Calu3 (cell line): ENCODE data around the gene ALPG. TPM values are rescaled to one million over a fixed set of nuclear protein-coding genes. Genes with fewer than 3 reads are reported as not detected.
"Not testable (repeated sequence)": the region's sequence is repeated elsewhere in the genome, so short reads cannot be mapped to it uniquely, and the experiment has no call there.

Experiments used
- BruUV-seq: library from RNA; stranded (reverse); fragments of 400-500 nt; replicated peaks from 2 replicates; lab custom pipeline; 2021; lab: Mats Ljungman, UMichigan
- CTCF ChIA-PET: fragments of 300-600 bp; sonication (Branson Sonifier 250); formaldehyde crosslinking; loops from one replicate; lab custom pipeline; 2022; ENCODE audit warnings: antibody characterized with exemption; lab: Charles Lee
- DNase-seq: peaks from one replicate; pipeline ENCODE4 v3.0.0; 2022
- H3K27ac Mint-ChIP-seq: one replicate; pipeline ENCODE4 v1.8.0; 2022; ENCODE audit warnings: mixed read lengths; ENCODE audit not compliant: unreplicated experiment
- H3K27me3 Mint-ChIP-seq: one replicate; pipeline ENCODE4 v1.8.0; 2022; ENCODE audit warnings: mixed read lengths; ENCODE audit not compliant: unreplicated experiment
- H3K36me3 Mint-ChIP-seq: one replicate; pipeline ENCODE4 v1.8.0; 2022; ENCODE audit warnings: mild to moderate bottlenecking, moderate library complexity, mixed read lengths; ENCODE audit not compliant: insufficient read depth, unreplicated experiment
- H3K4me1 Mint-ChIP-seq: one replicate; pipeline ENCODE4 v1.8.0; 2022; ENCODE audit warnings: mild to moderate bottlenecking, low read depth, mixed read lengths; ENCODE audit not compliant: unreplicated experiment
- H3K4me3 Mint-ChIP-seq: one replicate; pipeline ENCODE4 v1.8.0; 2022; ENCODE audit warnings: mild to moderate bottlenecking, low read depth, moderate library complexity, mixed read lengths; ENCODE audit not compliant: unreplicated experiment
- H3K9me3 Mint-ChIP-seq: one replicate; pipeline ENCODE4 v1.8.0; 2022; ENCODE audit warnings: low read depth, mixed read lengths; ENCODE audit not compliant: unreplicated experiment
- intact Hi-C: fragments of 100-400 bp; cut with micrococcal nuclease; formaldehyde crosslinking; loops from one replicate; pipeline ENCODE4 v1.10.0; 2022; ENCODE audit not compliant: unreplicated experiment
- total RNA-seq: library from RNA; stranded (reverse); gene quantifications from 2 replicates; pipeline ENCODE4 v1.2.3, GENCODE V29; 2022
- TF ChIP-seq, protein P1 (sequence below): fragments of 200-600 bp; IDR thresholded peaks from one replicate; pipeline ENCODE4 v1.8.0; 2022; ENCODE audit warnings: antibody characterized with exemption; ENCODE audit not compliant: unreplicated experiment

The ALPG gene
- total RNA-seq, 1 experiment from 2014 or later = not detected

GRCh38 chr2:232376713-232377112 is 29.9 kb upstream of the ALPG start:
- Mint-ChIP-seq H3K27me3 (no peaks in the 10 kb centered on the region), H3K36me3 (no peaks in the 10 kb centered on the region), H3K9me3 (no peaks in the 10 kb centered on the region), H3K4me3 (no peak overlapping the region), H3K27ac (no peak overlapping the region), H3K4me1 (no peaks in the 10 kb centered on the region)
- CTCF ChIA-PET = no interaction called here
- no TSS peak for BruUV-seq
- no peak for DNase-seq
- TF ChIP-seq, protein P1, sequence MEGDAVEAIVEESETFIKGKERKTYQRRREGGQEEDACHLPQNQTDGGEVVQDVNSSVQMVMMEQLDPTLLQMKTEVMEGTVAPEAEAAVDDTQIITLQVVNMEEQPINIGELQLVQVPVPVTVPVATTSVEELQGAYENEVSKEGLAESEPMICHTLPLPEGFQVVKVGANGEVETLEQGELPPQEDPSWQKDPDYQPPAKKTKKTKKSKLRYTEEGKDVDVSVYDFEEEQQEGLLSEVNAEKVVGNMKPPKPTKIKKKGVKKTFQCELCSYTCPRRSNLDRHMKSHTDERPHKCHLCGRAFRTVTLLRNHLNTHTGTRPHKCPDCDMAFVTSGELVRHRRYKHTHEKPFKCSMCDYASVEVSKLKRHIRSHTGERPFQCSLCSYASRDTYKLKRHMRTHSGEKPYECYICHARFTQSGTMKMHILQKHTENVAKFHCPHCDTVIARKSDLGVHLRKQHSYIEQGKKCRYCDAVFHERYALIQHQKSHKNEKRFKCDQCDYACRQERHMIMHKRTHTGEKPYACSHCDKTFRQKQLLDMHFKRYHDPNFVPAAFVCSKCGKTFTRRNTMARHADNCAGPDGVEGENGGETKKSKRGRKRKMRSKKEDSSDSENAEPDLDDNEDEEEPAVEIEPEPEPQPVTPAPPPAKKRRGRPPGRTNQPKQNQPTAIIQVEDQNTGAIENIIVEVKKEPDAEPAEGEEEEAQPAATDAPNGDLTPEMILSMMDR = no peak
- intact Hi-C loops = no loop called here

- no peak overlapping the region for H3K4me3 Mint-ChIP-seq
- no peak overlapping the region for H3K27ac Mint-ChIP-seq
- H3K9me3 Mint-ChIP-seq = no peaks in the 10 kb centered on the region
- no peak for DNase-seq
- no TSS peak for BruUV-seq
- H3K4me1 Mint-ChIP-seq = no peaks in the 10 kb centered on the region
- H3K27me3 Mint-ChIP-seq = no peaks in the 10 kb centered on the region
- CTCF ChIA-PET = no interaction called here
- TF ChIP-seq, protein P1 = no peak
- intact Hi-C loops = no loop called here
- no peaks in the 10 kb centered on the region for H3K36me3 Mint-ChIP-seq
These were observed 29.3 kb upstream of the ALPG start for GRCh38 chr2:232377319-232377718.

GRCh38 chr2:232377841-232378734 is 28.6 kb upstream of the ALPG start:
- CTCF ChIA-PET = no interaction called here
- Mint-ChIP-seq H3K36me3 (no peaks in the 10 kb centered on the region), H3K4me3 (no peak overlapping the region), H3K9me3 (no peaks in the 10 kb centered on the region), H3K4me1 (no peaks in the 10 kb centered on the region), H3K27ac (no peak overlapping the region), H3K27me3 (no peaks in the 10 kb centered on the region)
- intact Hi-C loops = no loop called here
- TF ChIP-seq, protein P1 = no peak
- DNase-seq = peak; percentile 58
- no TSS peak for BruUV-seq

DNA sequence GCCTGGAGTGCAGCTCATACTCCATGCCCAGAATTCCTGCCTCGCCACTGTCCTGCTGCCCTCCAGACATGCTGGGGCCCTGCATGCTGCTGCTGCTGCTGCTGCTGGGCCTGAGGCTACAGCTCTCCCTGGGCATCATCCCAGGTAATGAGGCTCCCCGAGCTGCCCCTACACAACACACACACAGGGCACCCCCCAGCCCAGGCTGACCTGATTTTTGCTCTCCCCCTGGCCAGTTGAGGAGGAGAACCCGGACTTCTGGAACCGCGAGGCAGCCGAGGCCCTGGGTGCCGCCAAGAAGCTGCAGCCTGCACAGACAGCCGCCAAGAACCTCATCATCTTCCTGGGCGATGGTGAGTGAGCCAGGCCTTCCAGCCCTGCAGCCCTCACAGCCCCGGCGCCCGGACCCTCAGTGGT is 27.9 kb upstream of the ALPG start, which contains the start of gene ALPP:
Gene ALPP, plus strand, starts transcription at position 17 of the 417 bp plus-strand sequence. Its CDS starts 52 bp downstream, at position 69.
- H3K4me3 Mint-ChIP-seq, intact Hi-C loops, BruUV-seq, H3K9me3 Mint-ChIP-seq, H3K27ac Mint-ChIP-seq, DNase-seq, CTCF ChIA-PET, H3K27me3 Mint-ChIP-seq, H3K4me1 Mint-ChIP-seq, H3K36me3 Mint-ChIP-seq: not testable (repeated sequence)

DNA sequence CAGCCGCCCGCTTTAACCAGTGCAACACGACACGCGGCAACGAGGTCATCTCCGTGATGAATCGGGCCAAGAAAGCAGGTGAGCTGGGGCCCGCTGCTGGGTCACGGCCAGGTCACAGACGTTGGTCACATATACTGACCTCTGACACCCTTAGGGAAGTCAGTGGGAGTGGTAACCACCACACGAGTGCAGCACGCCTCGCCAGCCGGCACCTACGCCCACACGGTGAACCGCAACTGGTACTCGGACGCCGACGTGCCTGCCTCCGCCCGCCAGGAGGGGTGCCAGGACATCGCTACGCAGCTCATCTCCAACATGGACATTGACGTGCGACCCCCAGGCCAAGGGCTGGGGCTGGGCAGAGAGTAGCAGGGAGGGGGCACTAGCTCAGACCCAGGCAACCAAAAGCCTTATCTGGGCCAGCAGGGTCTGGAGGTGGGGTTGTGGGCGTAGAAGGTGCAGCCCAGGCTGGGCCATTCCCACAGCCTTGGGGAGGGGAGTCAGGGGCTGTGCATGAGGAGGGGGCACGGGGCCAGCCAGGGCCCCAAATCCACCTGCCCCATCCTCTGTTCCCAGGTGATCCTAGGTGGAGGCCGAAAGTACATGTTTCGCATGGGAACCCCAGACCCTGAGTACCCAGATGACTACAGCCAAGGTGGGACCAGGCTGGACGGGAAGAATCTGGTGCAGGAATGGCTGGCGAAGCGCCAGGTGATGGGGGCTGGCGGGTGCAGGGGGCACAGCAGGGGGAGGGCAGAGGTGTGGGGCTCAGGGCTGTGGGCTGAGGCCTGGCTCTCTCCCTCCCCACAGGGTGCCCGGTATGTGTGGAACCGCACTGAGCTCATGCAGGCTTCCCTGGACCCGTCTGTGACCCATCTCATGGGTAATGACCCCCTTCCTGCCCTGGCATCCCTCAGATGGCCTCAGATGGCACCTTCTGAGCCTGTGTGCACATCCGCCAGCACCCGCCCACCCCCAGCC is 26.7 kb upstream of the ALPG start:
- H3K36me3 Mint-ChIP-seq, H3K9me3 Mint-ChIP-seq, H3K4me3 Mint-ChIP-seq, intact Hi-C loops, H3K27ac Mint-ChIP-seq, H3K4me1 Mint-ChIP-seq, BruUV-seq, DNase-seq, CTCF ChIA-PET: not testable (repeated sequence)
- H3K27me3 Mint-ChIP-seq = peaks cover 10% of the 10 kb centered on the region

- H3K9me3 Mint-ChIP-seq, intact Hi-C loops, H3K27ac Mint-ChIP-seq, CTCF ChIA-PET, BruUV-seq, H3K36me3 Mint-ChIP-seq, DNase-seq, H3K4me3 Mint-ChIP-seq: not testable (repeated sequence)
- Mint-ChIP-seq H3K4me1 (peaks cover 19% of the 10 kb centered on the region), H3K27me3 (peaks cover 26% of the 10 kb centered on the region)
These were observed 25.2 kb upstream of the ALPG start for GRCh38 chr2:232381204-232382031.
